Tibial nerve (tissue), 4 donors: ENCODE measurements around the gene CAMTA1.

Experiments
- EP300 ChIP-seq, 2 donors: sonication (generic); formaldehyde crosslinking; IDR thresholded peaks; one replicate each; pipeline ENCODE4 v1.6.1; 2017; ENCODE audit warnings: antibody characterized with exemption in 2 of 2, mild to moderate bottlenecking in 1 of 2
- POLR2A ChIP-seq, 2 donors: fragments of 450-650 bp; IDR thresholded peaks; one replicate each; pipeline ENCODE4 v1.6.1; 2017; ENCODE audit warnings: antibody characterized with exemption in 2 of 2, mild to moderate bottlenecking in 2 of 2, moderate library complexity in 2 of 2
- TF ChIP-seq, protein P1 (sequence below), 5 experiments: fragments of 200-600 bp in 3 of 5; fragments of 450-650 bp in 2 of 5; sonication (generic) in 3 of 5; IDR thresholded peaks; one replicate each; pipeline ENCODE4 v1.5.1; 2016 to 2019; ENCODE audit warnings: antibody characterized with exemption in 5 of 5, mild to moderate bottlenecking in 3 of 5, moderate library complexity in 2 of 5

DNA sequence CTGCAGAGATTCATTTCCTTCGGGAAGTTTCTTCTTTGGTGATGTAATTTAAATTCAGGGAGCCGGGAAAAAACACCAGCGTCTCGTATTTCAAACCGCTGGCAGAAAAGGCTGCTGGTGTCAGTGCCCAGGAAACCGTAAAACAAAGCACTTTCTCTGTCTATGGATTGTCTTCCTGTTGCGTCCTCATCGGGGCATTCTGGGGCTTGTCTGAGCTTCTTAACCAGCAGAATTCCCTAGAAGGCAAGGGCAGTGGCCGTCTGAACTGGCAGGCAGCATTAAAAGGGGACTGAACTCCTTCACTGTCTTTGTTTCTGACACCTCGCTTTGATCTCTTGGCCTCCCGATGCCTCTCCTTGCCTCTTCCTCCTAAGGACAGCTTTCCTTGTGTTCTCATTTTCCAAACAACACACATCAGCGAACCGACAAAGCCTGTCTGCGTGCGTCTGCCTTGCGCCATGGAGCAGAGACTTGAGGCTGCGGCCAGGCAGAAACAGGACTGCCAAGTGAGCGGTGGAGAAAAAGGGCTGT, 594.3 kb downstream of the CAMTA1 start:
- TF ChIP-seq, protein P1, sequence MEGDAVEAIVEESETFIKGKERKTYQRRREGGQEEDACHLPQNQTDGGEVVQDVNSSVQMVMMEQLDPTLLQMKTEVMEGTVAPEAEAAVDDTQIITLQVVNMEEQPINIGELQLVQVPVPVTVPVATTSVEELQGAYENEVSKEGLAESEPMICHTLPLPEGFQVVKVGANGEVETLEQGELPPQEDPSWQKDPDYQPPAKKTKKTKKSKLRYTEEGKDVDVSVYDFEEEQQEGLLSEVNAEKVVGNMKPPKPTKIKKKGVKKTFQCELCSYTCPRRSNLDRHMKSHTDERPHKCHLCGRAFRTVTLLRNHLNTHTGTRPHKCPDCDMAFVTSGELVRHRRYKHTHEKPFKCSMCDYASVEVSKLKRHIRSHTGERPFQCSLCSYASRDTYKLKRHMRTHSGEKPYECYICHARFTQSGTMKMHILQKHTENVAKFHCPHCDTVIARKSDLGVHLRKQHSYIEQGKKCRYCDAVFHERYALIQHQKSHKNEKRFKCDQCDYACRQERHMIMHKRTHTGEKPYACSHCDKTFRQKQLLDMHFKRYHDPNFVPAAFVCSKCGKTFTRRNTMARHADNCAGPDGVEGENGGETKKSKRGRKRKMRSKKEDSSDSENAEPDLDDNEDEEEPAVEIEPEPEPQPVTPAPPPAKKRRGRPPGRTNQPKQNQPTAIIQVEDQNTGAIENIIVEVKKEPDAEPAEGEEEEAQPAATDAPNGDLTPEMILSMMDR (IDR thresholded peaks at IDR 0.05), result no peak
- TF ChIP-seq POLR2A (IDR thresholded peaks at IDR 0.05), result no peak
- TF ChIP-seq EP300 (IDR thresholded peaks at IDR 0.05), result no peak
